HFF-Myc (cell line): Measurements from ENCODE around the gene SAPCD2.

Experiments
- DNase-seq: peaks from one replicate; pipeline ENCODE4 v3.0.0-alpha.2; 2011; ENCODE audit warnings: low read depth; ENCODE audit errors: extremely low read depth
- H3K4me3 ChIP-seq: replicated peaks from 2 replicates; pipeline ENCODE4 v1.5.1; 2011; ENCODE audit warnings: low read depth, mild to moderate bottlenecking, control low read depth, low read length
- TF ChIP-seq, protein P1 (sequence below): IDR thresholded peaks from 2 replicates; pipeline ENCODE4 v1.5.1; 2012; ENCODE audit warnings: mild to moderate bottlenecking, low read depth, low read length, control low read depth; ENCODE audit errors: missing control alignments

The SAPCD2 gene

DNA sequence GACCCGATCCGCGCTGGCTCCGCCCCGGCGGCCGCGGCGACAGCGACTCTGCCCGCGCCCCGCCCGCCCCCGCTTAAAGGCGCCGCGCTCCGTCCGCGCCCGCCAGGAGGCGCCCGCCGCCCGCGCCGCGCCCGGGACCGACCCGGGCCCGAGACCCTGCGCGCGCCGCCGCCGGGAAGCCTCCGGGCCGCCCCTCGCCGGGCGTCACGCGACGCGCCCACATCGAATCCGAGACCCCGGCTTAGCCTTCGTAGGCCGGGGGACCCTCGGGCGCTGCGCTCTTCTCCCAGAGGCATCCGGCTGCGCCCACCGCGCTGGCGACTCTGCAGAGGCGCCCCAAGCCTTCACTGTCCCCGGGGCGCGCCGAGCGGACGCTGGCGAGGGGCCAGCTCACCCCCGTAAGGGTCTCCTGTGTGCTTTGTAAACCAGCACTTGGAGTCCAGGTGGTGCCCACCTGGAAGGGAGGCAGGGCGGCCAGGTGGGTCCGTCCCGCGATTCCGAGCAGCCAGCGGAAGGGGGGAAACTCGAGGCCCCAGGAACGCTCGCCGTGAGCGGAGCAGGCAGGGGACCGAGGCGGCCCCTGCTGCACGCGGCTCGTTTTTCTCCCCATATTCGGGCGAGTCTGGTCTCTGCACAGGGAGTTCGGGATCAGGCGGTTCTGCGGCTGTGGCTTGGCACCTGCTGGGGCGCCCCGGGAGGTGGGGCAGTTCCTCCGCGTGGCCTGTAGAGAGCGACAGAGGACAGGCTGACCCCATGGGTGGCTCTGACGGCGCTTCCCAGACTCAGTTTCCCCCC, 41.9 kb downstream of the SAPCD2 start:
- no peak for DNase-seq
- TF ChIP-seq, protein P1, sequence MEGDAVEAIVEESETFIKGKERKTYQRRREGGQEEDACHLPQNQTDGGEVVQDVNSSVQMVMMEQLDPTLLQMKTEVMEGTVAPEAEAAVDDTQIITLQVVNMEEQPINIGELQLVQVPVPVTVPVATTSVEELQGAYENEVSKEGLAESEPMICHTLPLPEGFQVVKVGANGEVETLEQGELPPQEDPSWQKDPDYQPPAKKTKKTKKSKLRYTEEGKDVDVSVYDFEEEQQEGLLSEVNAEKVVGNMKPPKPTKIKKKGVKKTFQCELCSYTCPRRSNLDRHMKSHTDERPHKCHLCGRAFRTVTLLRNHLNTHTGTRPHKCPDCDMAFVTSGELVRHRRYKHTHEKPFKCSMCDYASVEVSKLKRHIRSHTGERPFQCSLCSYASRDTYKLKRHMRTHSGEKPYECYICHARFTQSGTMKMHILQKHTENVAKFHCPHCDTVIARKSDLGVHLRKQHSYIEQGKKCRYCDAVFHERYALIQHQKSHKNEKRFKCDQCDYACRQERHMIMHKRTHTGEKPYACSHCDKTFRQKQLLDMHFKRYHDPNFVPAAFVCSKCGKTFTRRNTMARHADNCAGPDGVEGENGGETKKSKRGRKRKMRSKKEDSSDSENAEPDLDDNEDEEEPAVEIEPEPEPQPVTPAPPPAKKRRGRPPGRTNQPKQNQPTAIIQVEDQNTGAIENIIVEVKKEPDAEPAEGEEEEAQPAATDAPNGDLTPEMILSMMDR, result no peak
- H3K4me3 ChIP-seq, result peak overlapping the region; percentile 45

DNA sequence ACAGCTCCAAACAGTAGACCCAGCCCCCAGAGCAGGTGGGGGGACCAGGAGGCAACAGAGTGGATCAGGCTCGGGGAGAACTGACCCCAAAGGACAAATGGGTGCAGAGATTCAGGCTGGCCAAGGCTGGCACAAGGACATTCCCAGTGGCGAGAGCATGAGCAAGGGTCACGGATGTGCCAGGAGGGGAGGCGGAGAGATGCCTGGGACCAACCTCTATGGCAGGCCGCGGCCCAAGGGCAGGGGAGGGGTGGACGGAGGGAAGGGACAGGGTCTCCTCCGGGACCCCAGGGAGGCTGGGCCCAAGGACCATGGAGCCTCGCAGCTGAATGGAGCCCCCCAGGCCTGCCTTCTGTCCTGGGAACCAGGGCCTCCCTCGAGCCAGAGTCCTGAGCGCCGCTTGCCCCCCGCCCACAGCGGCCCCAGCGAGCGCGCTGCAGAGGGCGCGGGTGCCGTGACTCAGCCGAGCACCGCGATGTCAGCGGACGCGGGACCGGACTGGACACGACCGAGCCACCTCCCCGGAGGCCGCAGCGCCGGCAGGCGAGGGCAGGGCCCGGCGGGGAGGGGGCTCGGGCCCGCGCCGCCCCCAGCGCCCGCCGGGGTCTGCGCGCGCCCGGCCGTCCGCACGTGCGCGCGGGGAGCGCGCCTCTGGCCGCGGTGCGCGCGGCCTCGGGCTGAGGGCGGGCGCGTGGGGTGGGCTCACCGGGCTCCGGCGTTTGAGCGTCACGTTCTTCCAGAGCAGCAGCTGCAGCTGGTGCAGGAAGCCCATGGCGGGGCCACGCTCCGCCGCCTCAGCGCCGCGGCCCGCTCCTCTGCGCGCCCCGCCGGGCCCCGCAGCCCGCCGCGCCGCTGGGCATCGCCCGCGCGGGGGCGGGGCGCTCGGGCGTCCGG, 42.7 kb downstream of the SAPCD2 start, which contains the start of gene ABCA2:
ABCA2 (minus strand) TSS at position 869 of the 894 bp plus-strand sequence; CDS start at position 772, 97 bp downstream.
- peak within 1 kb of the TSS; percentile 57 for H3K4me3 ChIP-seq
- DNase-seq, result no peak
- TF ChIP-seq, protein P1, result no peak

DNA sequence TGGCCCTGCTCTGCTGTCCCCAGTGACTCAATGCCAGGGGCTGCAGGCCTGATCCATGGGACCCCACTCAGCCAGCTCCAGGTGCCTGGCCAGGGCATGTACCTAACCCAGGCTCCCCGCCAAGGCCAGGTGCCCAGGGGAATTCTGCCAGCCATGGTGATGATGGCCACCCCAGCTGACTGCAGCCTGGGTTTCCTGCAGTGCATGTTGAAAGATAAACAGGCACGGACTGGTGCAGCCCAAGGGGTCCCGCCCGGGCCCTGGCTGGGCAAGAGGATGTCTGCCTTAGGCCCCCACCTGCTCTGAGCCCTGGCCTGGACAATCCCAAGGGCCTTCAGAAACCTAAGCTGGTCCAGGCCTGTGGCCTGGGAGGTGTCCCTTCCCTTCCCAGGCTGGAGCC, 43.5 kb downstream of the SAPCD2 start:
- DNase-seq, result no peak
- TF ChIP-seq, protein P1, result no peak
- peak overlapping the region; percentile 57 for H3K4me3 ChIP-seq

DNA sequence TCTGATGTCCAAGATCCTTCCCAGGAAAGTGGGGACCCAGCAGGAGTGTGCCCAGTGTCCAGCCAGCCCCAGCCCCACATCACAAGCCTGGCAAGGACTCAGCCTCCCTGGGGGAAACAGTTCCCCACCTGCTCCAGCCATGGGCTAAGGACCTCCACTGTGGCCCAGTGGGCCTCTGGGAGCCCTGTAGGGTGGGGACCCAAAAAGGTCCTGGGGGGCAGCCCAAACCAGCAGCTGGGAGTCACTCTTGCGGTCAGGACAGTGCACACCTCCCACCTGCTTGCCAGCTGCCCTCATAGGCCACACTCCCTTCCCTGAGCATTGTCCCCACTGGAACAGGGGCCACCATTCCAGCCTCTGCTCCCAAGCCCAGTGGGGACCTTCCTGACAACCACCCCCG, 44.0 kb downstream of the SAPCD2 start:
- TF ChIP-seq, protein P1, result no peak
- H3K4me3 ChIP-seq, result no peak overlapping the region; the same call in 1 of the 2 replicates
- no peak for DNase-seq

DNA sequence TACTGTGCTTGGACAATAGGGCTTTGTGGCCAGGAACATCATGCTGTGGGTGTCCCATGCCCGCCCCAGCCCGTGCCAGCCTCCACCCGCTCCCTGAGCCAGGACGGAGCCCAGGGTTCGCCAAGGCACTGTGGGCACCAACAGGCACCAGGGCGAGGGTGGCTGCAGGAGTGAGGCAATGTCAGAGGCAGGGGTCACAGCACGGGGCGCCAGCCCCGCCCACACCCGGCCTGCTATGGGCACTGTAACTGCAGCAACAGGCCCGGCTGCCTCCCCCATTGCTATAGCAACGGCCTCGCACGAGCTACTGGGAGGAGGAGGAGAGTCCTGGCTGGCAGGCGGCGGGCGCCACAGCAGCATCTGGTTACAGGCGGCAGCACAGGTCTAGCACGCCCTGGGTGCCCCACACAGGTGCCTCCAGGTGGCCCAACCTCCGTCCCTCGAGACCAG, 44.8 kb downstream of the SAPCD2 start:
- TF ChIP-seq, protein P1, result no peak
- DNase-seq, result no peak
- H3K4me3 ChIP-seq, result no peak overlapping the region

- DNase-seq, result no peak
- H3K4me3 ChIP-seq, result no peak overlapping the region
- TF ChIP-seq, protein P1, result no peak
Measured at GRCh38 chr9:137023583-137023991, 46.8 kb downstream of the SAPCD2 start.
